Measurements from ENCODE around the gene HOXD13. TPM values are rescaled to one million over a fixed set of nuclear protein-coding genes. Genes with fewer than 3 reads are reported as not detected.

HOXD13 gene
- total RNA-seq, 4 donors from 2014 or later, result 0.19 TPM; not detected in 3

DNA sequence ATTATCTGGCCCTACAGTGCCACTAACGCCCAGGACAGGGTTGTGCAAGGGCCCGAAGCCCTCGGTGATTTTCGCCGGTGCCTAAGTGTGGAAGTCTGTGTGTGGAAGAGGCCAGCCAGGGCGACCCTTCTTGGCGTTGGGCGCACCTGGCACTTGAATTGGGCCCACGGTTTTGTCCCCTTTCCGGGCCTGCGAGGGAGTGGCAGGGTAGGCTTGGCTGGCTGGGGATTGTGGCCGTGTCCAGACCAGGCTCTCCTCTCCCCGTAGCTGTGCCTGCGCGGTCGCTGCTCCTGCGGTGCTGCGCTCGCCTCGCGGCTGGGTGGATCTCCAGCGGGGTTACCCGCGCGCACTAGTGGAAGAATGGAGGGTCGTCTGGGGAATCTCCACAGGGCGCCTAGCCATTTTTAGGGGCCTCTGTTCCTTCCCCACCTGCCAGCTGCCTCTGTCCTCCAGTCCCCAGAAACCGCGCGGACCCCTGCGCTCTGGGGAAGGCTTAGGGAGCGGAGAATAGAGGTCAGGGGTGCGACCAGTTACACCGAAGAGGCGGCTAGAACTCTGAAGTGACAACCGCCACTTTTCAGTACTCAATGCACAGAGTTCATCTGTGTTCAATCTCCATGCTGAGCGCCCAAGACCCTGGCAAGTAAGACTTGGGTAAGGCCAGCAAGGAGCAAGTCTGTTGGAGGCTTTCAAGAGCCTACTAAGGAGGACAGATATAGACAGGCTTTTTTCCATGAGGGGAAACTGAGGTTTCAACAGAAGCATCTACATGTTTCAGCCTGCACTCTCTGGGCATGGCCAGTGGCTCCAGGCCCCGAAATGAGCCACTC, 24.7 kb upstream of the HOXD13 start:
- WGBS, result 3% methylated on average over 32 of the region's 38 CpGs
- H3K27me3 ChIP-seq, result peaks cover 98% of the 10 kb centered on the region
- H3K4me3 ChIP-seq, result peak overlapping the region; percentile 49
- peaks cover 29% of the 10 kb centered on the region for H3K4me1 ChIP-seq
- H3K27ac ChIP-seq, result no peak overlapping the region
- no peaks in the 10 kb centered on the region for H3K36me3 ChIP-seq
- no peak for TF ChIP-seq EP300 (IDR thresholded peaks at IDR 0.05)
- no peak for TF ChIP-seq POLR2AphosphoS5 (IDR thresholded peaks at IDR 0.05)
- TF ChIP-seq, protein P1, sequence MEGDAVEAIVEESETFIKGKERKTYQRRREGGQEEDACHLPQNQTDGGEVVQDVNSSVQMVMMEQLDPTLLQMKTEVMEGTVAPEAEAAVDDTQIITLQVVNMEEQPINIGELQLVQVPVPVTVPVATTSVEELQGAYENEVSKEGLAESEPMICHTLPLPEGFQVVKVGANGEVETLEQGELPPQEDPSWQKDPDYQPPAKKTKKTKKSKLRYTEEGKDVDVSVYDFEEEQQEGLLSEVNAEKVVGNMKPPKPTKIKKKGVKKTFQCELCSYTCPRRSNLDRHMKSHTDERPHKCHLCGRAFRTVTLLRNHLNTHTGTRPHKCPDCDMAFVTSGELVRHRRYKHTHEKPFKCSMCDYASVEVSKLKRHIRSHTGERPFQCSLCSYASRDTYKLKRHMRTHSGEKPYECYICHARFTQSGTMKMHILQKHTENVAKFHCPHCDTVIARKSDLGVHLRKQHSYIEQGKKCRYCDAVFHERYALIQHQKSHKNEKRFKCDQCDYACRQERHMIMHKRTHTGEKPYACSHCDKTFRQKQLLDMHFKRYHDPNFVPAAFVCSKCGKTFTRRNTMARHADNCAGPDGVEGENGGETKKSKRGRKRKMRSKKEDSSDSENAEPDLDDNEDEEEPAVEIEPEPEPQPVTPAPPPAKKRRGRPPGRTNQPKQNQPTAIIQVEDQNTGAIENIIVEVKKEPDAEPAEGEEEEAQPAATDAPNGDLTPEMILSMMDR (IDR thresholded peaks at IDR 0.05), result no peak
- TF ChIP-seq POLR2A (IDR thresholded peaks at IDR 0.05), result no peak
- no peak for DNase-seq (ENCODE audit: low spot score in 2 of 2)
- H3K9me3 ChIP-seq, result no peaks in the 10 kb centered on the region

DNA sequence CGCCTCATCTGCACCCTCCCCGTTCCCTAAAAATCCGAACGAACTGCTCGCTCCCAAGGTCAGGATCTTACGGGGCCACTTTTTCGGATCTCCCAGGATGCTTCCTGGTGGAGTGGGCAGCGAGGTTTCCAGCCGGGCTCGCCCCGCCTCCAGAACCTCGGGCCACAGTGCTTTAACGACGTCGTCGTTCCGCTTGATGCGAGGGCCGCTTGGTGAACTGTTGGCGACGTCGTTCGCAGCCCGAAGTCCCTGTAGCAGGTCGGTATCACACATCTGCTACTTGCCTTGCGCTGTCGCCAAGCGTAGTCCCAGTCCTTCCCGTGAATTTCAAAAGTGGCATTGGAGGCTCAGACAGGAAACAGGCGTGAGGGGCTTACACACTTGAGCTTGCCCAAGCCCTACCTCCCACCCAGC, 24.1 kb upstream of the HOXD13 start:
- Histone ChIP-seq H3K9me3 (no peaks in the 10 kb centered on the region), H3K4me3 (no peak overlapping the region), H3K27me3 (peaks cover 99% of the 10 kb centered on the region), H3K27ac (no peak overlapping the region), H3K4me1 (peaks cover 29% of the 10 kb centered on the region), H3K36me3 (no peaks in the 10 kb centered on the region)
- TF ChIP-seq POLR2A (IDR thresholded peaks at IDR 0.05) (no peak), EP300 (IDR thresholded peaks at IDR 0.05) (no peak), POLR2AphosphoS5 (IDR thresholded peaks at IDR 0.05) (no peak)
- TF ChIP-seq, protein P1 (IDR thresholded peaks at IDR 0.05), result no peak
- 12% methylated on average over 21 of the region's 30 CpGs for WGBS
- DNase-seq (ENCODE audit: low spot score in 2 of 2), result no peak

DNA sequence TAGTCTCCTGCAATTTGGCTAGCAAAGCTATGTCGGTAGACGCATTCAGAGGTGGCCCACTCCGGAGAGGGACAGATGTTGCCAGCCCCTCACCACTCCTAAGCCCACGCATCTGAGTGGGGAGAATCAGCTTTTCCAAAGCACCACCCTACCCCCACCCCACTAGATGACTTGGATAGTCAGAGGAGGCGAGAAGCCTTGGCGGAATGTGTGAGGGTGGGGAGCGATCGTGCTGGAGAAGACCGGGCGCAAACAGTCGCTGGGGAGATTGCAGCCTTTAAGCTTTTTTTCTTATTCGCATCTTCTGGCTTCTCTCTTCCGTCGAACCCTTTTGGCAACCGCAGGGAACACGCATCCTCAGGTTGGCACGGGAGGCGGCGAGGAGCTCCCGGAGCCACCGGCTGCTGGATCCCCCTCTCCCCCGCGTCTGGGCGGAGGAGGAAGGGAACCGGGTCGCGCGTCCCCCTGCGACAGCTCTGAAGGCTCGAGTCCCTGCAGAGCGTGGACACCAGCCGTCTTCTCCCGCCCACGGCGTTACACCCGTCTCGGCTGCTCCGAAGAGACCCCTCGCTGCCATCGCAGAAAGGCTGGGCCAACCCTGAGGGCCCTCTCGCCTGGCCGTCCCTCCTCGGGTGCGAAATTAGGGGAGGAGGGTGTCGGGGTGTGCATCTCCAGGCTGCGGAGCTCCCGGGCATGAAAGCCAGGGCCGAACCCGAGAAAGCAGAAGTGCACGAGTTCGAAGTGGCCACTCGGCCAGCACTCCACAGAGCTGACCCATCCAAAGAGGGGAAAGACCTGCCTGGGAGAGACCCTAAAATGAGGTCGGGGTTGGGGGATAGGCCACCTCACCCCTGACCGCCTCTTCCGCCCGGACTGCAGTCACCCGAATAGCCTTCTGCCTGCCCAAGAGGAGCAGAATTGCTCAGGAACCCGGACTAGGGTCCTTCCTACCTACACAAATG, 20.9 kb upstream of the HOXD13 start:
- no peaks in the 10 kb centered on the region for H3K9me3 ChIP-seq
- H3K27ac ChIP-seq, result no peak overlapping the region
- WGBS, result 24% methylated on average over 34 of the region's 58 CpGs
- H3K36me3 ChIP-seq, result no peaks in the 10 kb centered on the region
- no peak for DNase-seq (ENCODE audit: low spot score in 2 of 2)
- H3K27me3 ChIP-seq, result peaks cover 100% of the 10 kb centered on the region
- H3K4me3 ChIP-seq, result no peak overlapping the region
- H3K4me1 ChIP-seq, result peaks cover 28% of the 10 kb centered on the region
- no peak for TF ChIP-seq POLR2A (IDR thresholded peaks at IDR 0.05)
- no peak for TF ChIP-seq POLR2AphosphoS5 (IDR thresholded peaks at IDR 0.05)
- TF ChIP-seq EP300 (IDR thresholded peaks at IDR 0.05), result no peak
- TF ChIP-seq, protein P1 (IDR thresholded peaks at IDR 0.05), result no peak

DNA sequence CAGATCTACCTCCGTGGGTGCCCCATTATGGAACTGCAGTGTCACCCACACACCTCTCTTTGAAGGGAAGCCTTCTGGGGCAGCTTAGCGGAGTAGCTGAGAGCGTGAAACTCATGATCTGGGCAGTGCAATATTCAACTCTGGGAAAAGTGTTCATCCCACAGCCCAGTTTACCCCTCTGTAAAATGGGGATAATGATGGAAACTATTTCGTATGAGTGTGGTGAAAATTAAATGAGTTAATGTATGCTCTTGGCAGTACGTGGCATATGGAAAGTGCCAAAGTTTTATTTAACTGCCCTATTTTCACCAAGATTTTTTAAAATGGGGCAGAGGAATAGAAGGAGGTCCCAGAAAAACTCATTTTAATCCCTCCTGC, 20.2 kb upstream of the HOXD13 start:
- Histone ChIP-seq H3K9me3 (no peaks in the 10 kb centered on the region), H3K27ac (no peak overlapping the region), H3K4me3 (no peak overlapping the region), H3K36me3 (no peaks in the 10 kb centered on the region), H3K4me1 (peaks cover 22% of the 10 kb centered on the region), H3K27me3 (peaks cover 100% of the 10 kb centered on the region)
- TF ChIP-seq POLR2AphosphoS5 (IDR thresholded peaks at IDR 0.05) (no peak), POLR2A (IDR thresholded peaks at IDR 0.05) (no peak), EP300 (IDR thresholded peaks at IDR 0.05) (no peak)
- TF ChIP-seq, protein P1 (IDR thresholded peaks at IDR 0.05), result no peak
- no peak for DNase-seq (ENCODE audit: low spot score in 2 of 2)
- WGBS, result 46% methylated on average over 5 of the region's 5 CpGs
